ENCODE measurements around the gene R3HDM2. TPM values are rescaled to one million over a fixed set of nuclear protein-coding genes. Genes with fewer than 3 reads are reported as not detected.
"Not testable (repeated sequence)": the region's sequence is repeated elsewhere in the genome, so short reads cannot be mapped to it uniquely, and the experiment has no call there.

Gene R3HDM2
- total RNA-seq, 1 donor, result 22.3 TPM

GRCh38 chr12:57404966-57405640 lies 25.7 kb downstream of the R3HDM2 start:
- no peak overlapping the region for H3K4me3 ChIP-seq (ENCODE audit: low read depth, low read length)

DNA sequence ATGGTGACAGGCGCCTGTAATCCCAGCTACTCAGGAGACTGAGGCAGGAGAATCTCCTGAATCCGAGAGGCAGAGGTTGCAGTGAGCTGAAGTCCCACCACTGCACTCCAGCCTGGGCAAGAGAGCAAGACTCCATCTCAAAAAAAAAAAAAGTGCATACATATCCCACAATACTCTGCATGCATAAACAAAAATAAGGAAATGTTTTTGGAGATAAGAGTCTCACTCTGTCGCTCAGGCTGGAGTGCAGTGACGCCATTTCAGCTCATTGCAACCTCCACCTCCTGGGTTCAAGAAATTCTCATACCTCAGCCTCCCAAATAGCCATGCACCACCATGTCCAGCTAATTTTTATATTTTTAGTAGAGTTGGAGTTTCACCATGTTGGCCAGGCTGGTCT lies 28.7 kb downstream of the R3HDM2 start:
- not testable (repeated sequence) for DNase-seq (ENCODE audit: low read depth)

More at GRCh38 chr12:57404966-57405640, 25.7 kb downstream of the R3HDM2 start:
- TF ChIP-seq, protein P1, sequence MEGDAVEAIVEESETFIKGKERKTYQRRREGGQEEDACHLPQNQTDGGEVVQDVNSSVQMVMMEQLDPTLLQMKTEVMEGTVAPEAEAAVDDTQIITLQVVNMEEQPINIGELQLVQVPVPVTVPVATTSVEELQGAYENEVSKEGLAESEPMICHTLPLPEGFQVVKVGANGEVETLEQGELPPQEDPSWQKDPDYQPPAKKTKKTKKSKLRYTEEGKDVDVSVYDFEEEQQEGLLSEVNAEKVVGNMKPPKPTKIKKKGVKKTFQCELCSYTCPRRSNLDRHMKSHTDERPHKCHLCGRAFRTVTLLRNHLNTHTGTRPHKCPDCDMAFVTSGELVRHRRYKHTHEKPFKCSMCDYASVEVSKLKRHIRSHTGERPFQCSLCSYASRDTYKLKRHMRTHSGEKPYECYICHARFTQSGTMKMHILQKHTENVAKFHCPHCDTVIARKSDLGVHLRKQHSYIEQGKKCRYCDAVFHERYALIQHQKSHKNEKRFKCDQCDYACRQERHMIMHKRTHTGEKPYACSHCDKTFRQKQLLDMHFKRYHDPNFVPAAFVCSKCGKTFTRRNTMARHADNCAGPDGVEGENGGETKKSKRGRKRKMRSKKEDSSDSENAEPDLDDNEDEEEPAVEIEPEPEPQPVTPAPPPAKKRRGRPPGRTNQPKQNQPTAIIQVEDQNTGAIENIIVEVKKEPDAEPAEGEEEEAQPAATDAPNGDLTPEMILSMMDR (IDR thresholded peaks at IDR 0.05; ENCODE audit: insufficient read depth, low read length), result no peak
- DNase-seq (ENCODE audit: low read depth), result no peak

DNA sequence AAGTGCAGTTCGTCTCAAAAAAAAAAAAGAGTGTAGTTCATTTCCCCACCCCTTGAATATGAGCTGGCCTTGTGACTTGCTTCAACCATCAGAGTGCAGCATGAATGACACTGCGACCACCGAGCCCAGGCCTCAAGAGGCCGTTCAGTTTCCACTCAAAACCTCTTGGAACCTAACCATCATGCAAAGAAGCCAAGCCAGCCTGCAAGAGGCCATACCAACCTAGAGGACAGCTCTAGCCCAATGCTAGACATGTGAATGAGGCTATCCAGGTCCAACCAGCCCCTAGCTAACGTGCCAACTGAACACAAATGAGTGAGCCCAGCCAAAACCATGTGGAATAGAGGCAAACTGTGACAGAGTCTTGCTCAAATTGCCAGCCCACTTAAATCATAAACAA lies 29.7 kb downstream of the R3HDM2 start:
- TF ChIP-seq, protein P1 (IDR thresholded peaks at IDR 0.05; ENCODE audit: insufficient read depth, low read length), result no peak
- no peak overlapping the region for H3K4me3 ChIP-seq (ENCODE audit: low read depth, low read length)
- peak; percentile 64 for DNase-seq (ENCODE audit: low read depth)

More for the DNA sequence above, 28.7 kb downstream of the R3HDM2 start:
- not testable (repeated sequence) for H3K4me3 ChIP-seq (ENCODE audit: low read depth, low read length)

DNA sequence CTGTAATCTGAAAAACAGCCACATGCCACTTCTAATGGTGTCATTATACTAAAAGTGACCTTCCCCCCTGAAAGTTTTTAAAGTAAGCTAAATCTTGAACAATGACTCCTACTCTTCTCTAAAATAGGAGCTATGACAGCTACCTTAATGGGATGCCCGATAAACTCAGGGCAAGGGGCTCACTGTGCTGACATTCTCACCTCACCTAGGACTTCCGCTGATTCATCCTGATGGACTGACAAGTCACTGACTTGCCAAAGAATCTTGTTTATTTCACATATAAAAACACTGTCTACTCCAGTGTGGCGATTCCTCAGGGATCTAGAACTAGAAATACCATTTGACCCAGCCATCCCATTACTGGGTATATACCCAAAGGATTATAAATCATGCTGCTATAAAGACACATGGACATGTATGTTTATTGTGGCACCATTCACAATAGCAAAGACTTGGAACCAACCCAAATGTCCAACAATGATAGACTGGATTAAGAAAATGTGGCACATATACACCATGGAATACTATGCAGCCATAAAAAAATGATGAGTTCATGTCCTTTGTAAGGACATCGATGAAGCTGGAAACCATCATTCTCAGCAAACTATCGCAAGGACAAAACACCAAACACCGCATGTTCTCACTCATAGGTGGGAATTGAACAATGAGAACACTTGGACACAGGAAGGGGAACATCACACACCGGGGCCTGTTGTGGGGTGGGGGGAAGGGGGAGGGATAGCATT lies 31.0 kb downstream of the R3HDM2 start:
- H3K4me3 ChIP-seq (ENCODE audit: low read depth, low read length); DNase-seq (ENCODE audit: low read depth): not testable (repeated sequence)

DNA sequence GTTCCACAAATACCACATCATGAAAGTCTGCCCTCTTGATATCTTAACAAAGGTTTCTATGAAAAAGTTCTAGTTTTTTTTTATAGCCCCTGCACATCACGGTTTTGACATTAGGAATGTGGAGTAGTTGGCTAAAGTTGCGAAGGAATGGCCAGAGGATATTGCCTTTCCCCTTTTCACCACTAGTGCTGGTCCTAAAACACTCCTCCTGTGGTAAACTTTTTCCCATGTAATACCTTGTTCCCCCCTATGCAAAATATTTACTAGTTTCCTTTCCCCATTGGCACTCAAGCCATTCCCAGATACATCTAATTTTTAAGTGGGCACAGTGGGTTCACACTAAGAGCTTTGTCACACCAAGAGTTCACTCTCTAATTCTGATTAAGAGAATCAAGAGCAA lies 33.4 kb downstream of the R3HDM2 start:
- no peak overlapping the region for H3K4me3 ChIP-seq (ENCODE audit: low read depth, low read length)
- TF ChIP-seq, protein P1 (IDR thresholded peaks at IDR 0.05; ENCODE audit: insufficient read depth, low read length), result no peak
- no peak for DNase-seq (ENCODE audit: low read depth)

GRCh38 chr12:57395121-57395520 lies 35.7 kb downstream of the R3HDM2 start:
- TF ChIP-seq, protein P1 (IDR thresholded peaks at IDR 0.05; ENCODE audit: insufficient read depth, low read length), result no peak
- DNase-seq (ENCODE audit: low read depth), result no peak

DNA sequence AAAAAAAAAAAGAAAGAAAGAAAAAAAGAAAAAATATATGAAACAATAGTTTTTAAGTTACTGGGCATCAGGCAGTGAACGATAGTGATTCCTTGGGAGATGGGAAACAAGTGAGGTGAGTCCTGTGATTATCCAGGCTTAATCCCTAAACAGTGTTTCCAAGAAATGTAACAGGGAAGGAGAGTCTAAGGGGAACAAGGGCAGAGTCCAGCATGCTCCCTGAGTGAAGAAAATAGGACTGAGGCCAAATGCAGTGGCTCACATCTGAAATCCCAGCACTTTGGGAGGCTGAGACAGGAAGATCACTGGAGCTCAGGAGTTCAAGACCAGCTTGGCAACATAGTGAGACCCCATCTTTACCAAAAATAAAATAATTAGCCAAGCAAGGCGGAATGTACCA lies 40.7 kb downstream of the R3HDM2 start:
- no peak overlapping the region for H3K4me3 ChIP-seq (ENCODE audit: low read depth, low read length)
- no peak for DNase-seq (ENCODE audit: low read depth)
- TF ChIP-seq, protein P1 (IDR thresholded peaks at IDR 0.05; ENCODE audit: insufficient read depth, low read length), result no peak

More at GRCh38 chr12:57395121-57395520, 35.7 kb downstream of the R3HDM2 start:
- H3K4me3 ChIP-seq (ENCODE audit: low read depth, low read length), result no peak overlapping the region
